Panc1 (cell line): ENCODE results near the gene TMEM86A. TPM values are rescaled to one million over a fixed set of nuclear protein-coding genes. Genes with fewer than 3 reads are reported as not detected.

ENCODE experiments used
- ATAC-seq: fragments of 200-7000 bp; cut with Tn5 transposase; 2 replicates; pipeline ENCODE4 v1.9.1; 2020; ENCODE audit warnings: mild to moderate bottlenecking, moderate library complexity
- BruUV-seq: library from RNA; stranded (reverse); fragments of 400-500 nt; replicated peaks from 2 replicates; lab custom pipeline; 2021; lab: Mats Ljungman, UMichigan
- CTCF ChIA-PET: fragments of 300-600 bp; sonication (Branson Sonifier 250); formaldehyde crosslinking; loops from one replicate; lab custom pipeline; 2022; ENCODE audit warnings: antibody characterized with exemption; lab: Charles Lee
- POLR2A ChIA-PET: fragments of 300-600 bp; sonication (Branson Sonifier 250); formaldehyde crosslinking; loops from one replicate; lab custom pipeline; 2022; ENCODE audit warnings: antibody characterized with exemption; lab: Charles Lee
- DNase-seq: peaks from one replicate; pipeline ENCODE4 v3.0.0-alpha.2; 2010; ENCODE audit warnings: low read depth, low spot score
- H3K27ac ChIP-seq: 2 replicates; pipeline ENCODE4 v1.5.1; 2011; ENCODE audit warnings: mild to moderate bottlenecking, low read length, inconsistent platforms
- H3K27me3 ChIP-seq: fragments of 200-500 bp; sonication (Bioruptor generic); 2 replicates; pipeline ENCODE4 v1.6.0; 2014; ENCODE audit warnings: low read length, inconsistent platforms; ENCODE audit not compliant: control insufficient read depth, insufficient read depth
- H3K36me3 ChIP-seq: fragments of 200-500 bp; sonication (Bioruptor generic); 2 replicates; pipeline ENCODE4 v1.5.1; 2014; ENCODE audit warnings: inconsistent platforms, mild to moderate bottlenecking, low read length, moderate library complexity; ENCODE audit not compliant: control insufficient read depth, insufficient read depth
- H3K4me1 ChIP-seq: 2 replicates; pipeline ENCODE4 v1.5.1; 2011; ENCODE audit warnings: inconsistent platforms, mild to moderate bottlenecking, low read length, moderate library complexity; ENCODE audit not compliant: control insufficient read depth, insufficient read depth
- H3K4me3 ChIP-seq, 2 experiments: 2 replicates each; pipeline ENCODE4 v1.5.1; 2011 to 2012; ENCODE audit warnings: low read depth in 2 of 2, low read length in 2 of 2, mild to moderate bottlenecking in 2 of 2, inconsistent platforms in 1 of 2, moderate library complexity in 1 of 2
- H3K9me3 ChIP-seq: fragments of 200-500 bp; sonication (Bioruptor generic); 2 replicates; pipeline ENCODE4 v1.5.1; 2014; ENCODE audit warnings: low read depth, mild to moderate bottlenecking, inconsistent platforms, low read length, moderate library complexity; ENCODE audit not compliant: control insufficient read depth, insufficient read depth
- CTCF ChIP-seq: fragments of 450-650 bp; IDR thresholded peaks from 2 replicates; pipeline ENCODE4 v1.5.1; 2017; ENCODE audit warnings: mild to moderate bottlenecking
- POLR2AphosphoS5 ChIP-seq: IDR thresholded peaks from 2 replicates; pipeline ENCODE4 v1.6.1; 2012; ENCODE audit warnings: mild to moderate bottlenecking, low read depth, low read length, moderate library complexity
- REST ChIP-seq, 2 experiments: IDR thresholded peaks; 2 replicates each; pipeline ENCODE4 v1.6.1; 2011 to 2012; ENCODE audit warnings: low read depth in 2 of 2, control low read depth in 1 of 2, low read length in 1 of 2, mild to moderate bottlenecking in 1 of 2, moderate library complexity in 1 of 2; ENCODE audit not compliant: insufficient read depth in 1 of 2
- SIN3A ChIP-seq: IDR thresholded peaks from 2 replicates; pipeline ENCODE4 v1.6.1; 2012; ENCODE audit warnings: low read depth, mild to moderate bottlenecking, low read length, moderate library complexity, borderline replicate concordance; ENCODE audit not compliant: insufficient read depth
- TCF7L2 ChIP-seq: IDR thresholded peaks from 2 replicates; pipeline ENCODE4 v1.6.1; 2011; ENCODE audit warnings: mild to moderate bottlenecking, low read depth, low read length, inconsistent platforms
- in situ Hi-C: cut with HindIII; loops from 2 replicates; pipeline ENCODE4 v1.10.0; 2016; ENCODE audit warnings: low sequenced_read_pairs, low pct_unique_long_range_greater_than_20kb
- intact Hi-C: fragments of 100-400 bp; cut with micrococcal nuclease; formaldehyde crosslinking; loops from one replicate; pipeline ENCODE4 v1.10.0; 2022; ENCODE audit not compliant: unreplicated experiment
- total RNA-seq: library from RNA; stranded (reverse); gene quantifications from one replicate; pipeline ENCODE4 v1.2.1, GENCODE V29; 2021; ENCODE audit not compliant: unreplicated experiment

Gene TMEM86A
- total RNA-seq, 1 experiment from 2014 or later = 0.31 TPM

- BruUV-seq = no TSS peak
- ChIA-PET POLR2A (no interaction called here), CTCF (no interaction called here)
- Histone ChIP-seq H3K4me3 (no peak overlapping the region), H3K27ac (no peak overlapping the region), H3K27me3 (peaks cover 6% of the 10 kb centered on the region; the same call in 1 of the 2 replicates), H3K9me3 (no peaks in the 10 kb centered on the region), H3K4me1 (no peaks in the 10 kb centered on the region), H3K36me3 (no peaks in the 10 kb centered on the region)
- intact Hi-C loops (no loop called here), in situ Hi-C loops (no loop called here)
- DNase-seq (no peak), ATAC-seq (no peak)
- TF ChIP-seq REST (IDR thresholded peaks at IDR 0.05; ENCODE audit: insufficient read depth in 1 of 2, low read depth in 2 of 2, low read length in 1 of 2) (no peak), CTCF (no peak), POLR2AphosphoS5 (no peak), TCF7L2 (no peak), SIN3A (no peak)
Measured at GRCh38 chr11:18714443-18714780, 15.8 kb downstream of the TMEM86A start.

- ChIA-PET POLR2A (no interaction called here), CTCF (no interaction called here)
- H3K27me3 ChIP-seq = peaks cover 6% of the 10 kb centered on the region; the same call in 1 of the 2 replicates
- H3K4me1 ChIP-seq = no peaks in the 10 kb centered on the region
- H3K4me3 ChIP-seq = no peak overlapping the region
- no peaks in the 10 kb centered on the region for H3K36me3 ChIP-seq
- no peak overlapping the region for H3K27ac ChIP-seq
- intact Hi-C loops (no loop called here), in situ Hi-C loops (no loop called here)
- BruUV-seq = no TSS peak
- DNase-seq (no peak), ATAC-seq (no peak)
- TF ChIP-seq POLR2AphosphoS5 (no peak), REST (IDR thresholded peaks at IDR 0.05; ENCODE audit: insufficient read depth in 1 of 2, low read depth in 2 of 2, low read length in 1 of 2) (no peak), SIN3A (no peak), CTCF (no peak), TCF7L2 (no peak)
- H3K9me3 ChIP-seq = no peaks in the 10 kb centered on the region
Measured at GRCh38 chr11:18715476-18715875, 16.9 kb downstream of the TMEM86A start.
